Epithelial cell of esophagus (primary cell): ENCODE results near the gene ATXN2L.

ENCODE experiments used
- DNase-seq: peaks from one replicate; pipeline ENCODE4 v3.0.0; 2010; ENCODE audit warnings: low read depth
- H3K4me3 ChIP-seq: 2 replicates; pipeline ENCODE4 v1.5.1; 2011; ENCODE audit warnings: mild to moderate bottlenecking, low read length, control low read depth
- CTCF ChIP-seq: IDR thresholded peaks from 2 replicates; pipeline ENCODE4 v1.5.1; 2011; ENCODE audit warnings: low read depth, mild to moderate bottlenecking, low read length, control low read depth, inconsistent platforms; ENCODE audit not compliant: insufficient read depth; ENCODE audit errors: missing control alignments

The ATXN2L gene

GRCh38 chr16:28823291-28823872 is 583 bp downstream of the ATXN2L start:
- DNase-seq: no peak
- TF ChIP-seq CTCF: no peak
- peak overlapping the region; percentile 62 for H3K4me3 ChIP-seq

GRCh38 chr16:28823873-28824716 is 1.3 kb downstream of the ATXN2L start:
- H3K4me3 ChIP-seq: peak overlapping the region; percentile 62
- peak; percentile 99 for DNase-seq
- peak; percentile 15 for TF ChIP-seq CTCF

GRCh38 chr16:28824717-28824973 is 1.8 kb downstream of the ATXN2L start:
- no peak for DNase-seq
- TF ChIP-seq CTCF: no peak
- H3K4me3 ChIP-seq: peak overlapping the region; percentile 62

GRCh38 chr16:28826141-28826540 is 3.3 kb downstream of the ATXN2L start:
- DNase-seq: peak; percentile 49
- H3K4me3 ChIP-seq: no peak overlapping the region

GRCh38 chr16:28829747-28830146 is 6.9 kb downstream of the ATXN2L start:
- no peak overlapping the region for H3K4me3 ChIP-seq
- TF ChIP-seq CTCF: no peak
- no peak for DNase-seq

More at GRCh38 chr16:28826141-28826540, 3.3 kb downstream of the ATXN2L start:
- TF ChIP-seq CTCF: peak; percentile 27

- no peak for TF ChIP-seq CTCF
- no peak overlapping the region for H3K4me3 ChIP-seq
- DNase-seq: no peak
Observed at GRCh38 chr16:28830531-28830930, 7.7 kb downstream of the ATXN2L start.

GRCh38 chr16:28834349-28834748 is 11.6 kb downstream of the ATXN2L start:
- TF ChIP-seq CTCF: no peak
- H3K4me3 ChIP-seq: no peak overlapping the region
- DNase-seq: no peak
